ENCODE measurements around the gene PDK2.

Gene PDK2

GRCh38 chr17:50047488-50048126 lies 47.5 kb upstream of the PDK2 start:
- Histone ChIP-seq H3K4me1 (ENCODE audit: insufficient read depth, poor library complexity, severe bottlenecking) (peaks cover 74% of the 10 kb centered on the region), H3K4me3 (ENCODE audit: severe bottlenecking) (no peak overlapping the region), H3K36me3 (ENCODE audit: low read depth) (no peaks in the 10 kb centered on the region), H3K9me3 (ENCODE audit: severe bottlenecking) (no peaks in the 10 kb centered on the region), H3K27me3 (ENCODE audit: insufficient read depth, poor library complexity, severe bottlenecking) (no peaks in the 10 kb centered on the region), H3K27ac (ENCODE audit: poor library complexity, severe bottlenecking) (peak overlapping the region; percentile 100)
- TF ChIP-seq CTCF (IDR thresholded peaks at IDR 0.05; ENCODE audit: poor library complexity, severe bottlenecking), result no peak
- peak; percentile 93 for DNase-seq (ENCODE audit: low spot score)
- ATAC-seq (ENCODE audit: low read depth), result peak; percentile 75

DNA sequence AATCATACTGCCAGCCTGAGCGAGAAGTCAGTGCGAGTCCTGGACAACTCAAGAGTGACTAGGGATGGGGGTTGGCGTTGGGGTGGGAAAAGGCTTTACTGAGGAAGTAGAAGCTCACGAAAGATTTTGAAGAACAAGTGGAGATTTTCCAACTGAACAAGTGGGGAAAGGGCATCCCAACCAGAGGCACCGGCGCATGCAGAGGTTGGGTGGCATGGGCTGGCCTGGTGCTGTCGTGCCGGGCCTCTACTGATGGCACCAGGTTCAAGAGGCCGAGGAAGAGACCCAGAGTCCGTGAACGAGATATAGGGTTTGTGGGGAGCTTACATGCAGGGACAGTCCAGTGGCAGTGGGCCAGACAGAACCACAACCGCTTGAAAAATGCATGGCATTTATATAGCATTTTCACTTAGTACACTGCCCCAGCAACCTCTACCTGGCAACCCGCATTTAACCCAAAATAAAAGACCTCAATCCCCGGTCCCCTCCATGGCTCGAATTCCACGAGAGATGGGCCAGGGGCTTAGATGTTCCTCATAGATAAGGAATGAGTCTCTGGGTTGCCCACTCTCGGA lies 46.9 kb upstream of the PDK2 start:
- Histone ChIP-seq H3K9me3 (ENCODE audit: severe bottlenecking) (no peaks in the 10 kb centered on the region), H3K27ac (ENCODE audit: poor library complexity, severe bottlenecking) (peak overlapping the region; percentile 100), H3K4me3 (ENCODE audit: severe bottlenecking) (no peak overlapping the region), H3K36me3 (ENCODE audit: low read depth) (no peaks in the 10 kb centered on the region), H3K4me1 (ENCODE audit: insufficient read depth, poor library complexity, severe bottlenecking) (peaks cover 77% of the 10 kb centered on the region), H3K27me3 (ENCODE audit: insufficient read depth, poor library complexity, severe bottlenecking) (no peaks in the 10 kb centered on the region)
- no peak for TF ChIP-seq CTCF (IDR thresholded peaks at IDR 0.05; ENCODE audit: poor library complexity, severe bottlenecking)
- peak; percentile 48 for DNase-seq (ENCODE audit: low spot score)
- no peak for ATAC-seq (ENCODE audit: low read depth)

DNA sequence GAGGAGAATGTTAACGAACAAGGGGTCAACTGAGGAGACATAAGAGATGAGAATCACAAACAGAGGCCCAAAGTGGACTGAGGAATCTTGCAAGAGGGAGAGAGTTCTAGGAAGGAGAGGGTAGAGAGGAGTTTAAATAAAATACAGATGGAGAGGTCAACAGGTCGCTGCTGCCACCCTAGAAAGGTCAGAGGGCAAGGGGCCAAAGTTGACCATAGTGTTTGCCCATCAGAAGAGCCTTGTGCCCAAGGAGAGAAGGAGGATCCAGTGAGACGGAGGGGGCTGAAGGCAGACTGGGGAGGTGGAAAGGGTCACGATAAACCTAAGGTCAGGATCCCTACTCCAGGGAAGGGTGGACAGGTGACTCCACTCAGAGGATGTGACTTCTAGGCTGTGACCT lies 46.2 kb upstream of the PDK2 start:
- Histone ChIP-seq H3K27ac (ENCODE audit: poor library complexity, severe bottlenecking) (peak overlapping the region; percentile 100), H3K36me3 (ENCODE audit: low read depth) (no peaks in the 10 kb centered on the region), H3K4me1 (ENCODE audit: insufficient read depth, poor library complexity, severe bottlenecking) (peaks cover 79% of the 10 kb centered on the region), H3K9me3 (ENCODE audit: severe bottlenecking) (no peaks in the 10 kb centered on the region), H3K4me3 (ENCODE audit: severe bottlenecking) (no peak overlapping the region), H3K27me3 (ENCODE audit: insufficient read depth, poor library complexity, severe bottlenecking) (no peaks in the 10 kb centered on the region)
- no peak for ATAC-seq (ENCODE audit: low read depth)
- peak; percentile 25 for DNase-seq (ENCODE audit: low spot score)
- TF ChIP-seq CTCF (IDR thresholded peaks at IDR 0.05; ENCODE audit: poor library complexity, severe bottlenecking), result no peak

DNA sequence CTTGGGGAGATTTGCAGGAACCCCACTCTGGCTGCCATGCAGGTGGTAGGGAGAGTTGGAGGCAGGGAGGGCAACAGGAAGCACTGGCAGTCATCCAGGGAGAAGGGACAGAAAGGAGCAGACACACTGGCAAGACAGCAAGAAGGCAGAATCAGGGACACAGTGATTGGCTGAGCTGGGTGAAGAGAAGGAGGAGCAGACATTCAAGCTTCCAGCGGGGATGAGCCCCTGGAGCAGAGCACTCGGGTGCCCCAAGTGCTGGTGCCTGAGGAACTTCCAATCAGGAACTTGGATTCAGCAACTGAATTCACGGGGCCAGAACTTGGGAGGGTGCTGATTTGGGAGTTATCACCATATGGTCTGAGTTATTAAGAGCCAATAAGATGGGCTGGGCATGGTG lies 45.5 kb upstream of the PDK2 start:
- DNase-seq (ENCODE audit: low spot score) (no peak), ATAC-seq (ENCODE audit: low read depth) (no peak)
- peak overlapping the region; percentile 100 for H3K27ac ChIP-seq (ENCODE audit: poor library complexity, severe bottlenecking)
- no peaks in the 10 kb centered on the region for H3K27me3 ChIP-seq (ENCODE audit: insufficient read depth, poor library complexity, severe bottlenecking)
- H3K4me1 ChIP-seq (ENCODE audit: insufficient read depth, poor library complexity, severe bottlenecking), result peaks cover 85% of the 10 kb centered on the region
- no peaks in the 10 kb centered on the region for H3K36me3 ChIP-seq (ENCODE audit: low read depth)
- no peaks in the 10 kb centered on the region for H3K9me3 ChIP-seq (ENCODE audit: severe bottlenecking)
- TF ChIP-seq CTCF (IDR thresholded peaks at IDR 0.05; ENCODE audit: poor library complexity, severe bottlenecking), result no peak
- no peak overlapping the region for H3K4me3 ChIP-seq (ENCODE audit: severe bottlenecking)

GRCh38 chr17:50050431-50051032 lies 44.6 kb upstream of the PDK2 start:
- Histone ChIP-seq H3K36me3 (ENCODE audit: low read depth) (no peaks in the 10 kb centered on the region), H3K9me3 (ENCODE audit: severe bottlenecking) (no peaks in the 10 kb centered on the region), H3K4me3 (ENCODE audit: severe bottlenecking) (no peak overlapping the region), H3K4me1 (ENCODE audit: insufficient read depth, poor library complexity, severe bottlenecking) (peaks cover 81% of the 10 kb centered on the region), H3K27me3 (ENCODE audit: insufficient read depth, poor library complexity, severe bottlenecking) (no peaks in the 10 kb centered on the region), H3K27ac (ENCODE audit: poor library complexity, severe bottlenecking) (peak overlapping the region; percentile 100)
- peak; percentile 27 for TF ChIP-seq CTCF (IDR thresholded peaks at IDR 0.05; ENCODE audit: poor library complexity, severe bottlenecking)
- no peak for DNase-seq (ENCODE audit: low spot score)
- ATAC-seq (ENCODE audit: low read depth), result peak; percentile 3; the same call in 2 of the 3 replicates

Measured in RWPE2 (cell line).